HG03439 (cell line): ENCODE measurements around the gene SMC5.
"Not testable (repeated sequence)": the region's sequence is repeated elsewhere in the genome, so short reads cannot be mapped to it uniquely, and the experiment has no call there.

Source experiments
- ATAC-seq: cut with Tn5 transposase; IDR thresholded peaks from one replicate; pipeline ENCODE4 v1.9.1; 2021; ENCODE audit warnings: mild to moderate bottlenecking, moderate library complexity; ENCODE audit not compliant: unreplicated experiment

SMC5 gene

GRCh38 chr9:70258692-70259511 is at the start of gene SMC5:
Gene SMC5 (plus strand): TSS chr9:70258978. CDS start chr9:70259079, 101 bp downstream.
- peak; percentile 85 for ATAC-seq

GRCh38 chr9:70217029-70217428 is 41.7 kb upstream of the SMC5 start:
- no peak for ATAC-seq

- no peak for ATAC-seq
Measured at GRCh38 chr9:70218767-70219166, 40.0 kb upstream of the SMC5 start.

DNA sequence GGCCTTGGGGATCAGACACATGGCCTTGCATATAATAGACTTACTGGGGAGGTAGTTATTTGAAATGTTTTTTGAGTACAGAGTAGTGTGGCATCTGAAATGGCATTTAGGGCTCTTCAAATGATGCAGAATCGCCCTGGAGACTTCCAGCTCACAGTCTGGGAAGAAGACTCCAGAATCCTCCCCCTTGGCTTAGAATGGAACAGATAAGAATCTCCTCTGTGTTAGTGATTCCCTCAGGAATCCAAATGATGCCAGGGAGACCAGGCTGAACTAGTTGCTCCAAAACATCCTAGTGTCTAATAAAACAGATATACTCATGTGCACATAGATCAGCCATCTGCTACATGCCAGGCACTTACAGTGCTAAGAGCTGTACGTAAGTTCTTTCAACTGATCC is 38.6 kb upstream of the SMC5 start:
- ATAC-seq: no peak

DNA sequence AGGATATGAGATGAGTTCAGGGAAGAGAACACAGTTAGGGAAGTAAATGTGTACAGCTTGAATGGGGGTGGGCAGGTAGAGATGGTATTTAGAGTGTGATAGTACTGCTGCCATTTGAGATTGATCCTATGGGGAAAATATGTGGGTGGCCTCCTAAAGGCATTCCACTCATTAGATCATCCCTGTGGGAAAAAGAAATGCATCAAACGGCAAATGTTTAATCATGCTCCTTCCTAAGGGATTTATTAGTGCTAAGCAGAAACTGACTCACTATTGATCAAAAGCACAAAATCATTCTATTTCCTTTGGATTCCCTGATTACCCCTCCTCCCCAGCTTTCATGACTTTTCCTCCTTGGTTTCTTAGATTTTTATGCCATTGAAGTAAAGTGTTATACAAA is 36.4 kb upstream of the SMC5 start:
- no peak for ATAC-seq

GRCh38 chr9:70228118-70228517 is 30.7 kb upstream of the SMC5 start:
- no peak for ATAC-seq

DNA sequence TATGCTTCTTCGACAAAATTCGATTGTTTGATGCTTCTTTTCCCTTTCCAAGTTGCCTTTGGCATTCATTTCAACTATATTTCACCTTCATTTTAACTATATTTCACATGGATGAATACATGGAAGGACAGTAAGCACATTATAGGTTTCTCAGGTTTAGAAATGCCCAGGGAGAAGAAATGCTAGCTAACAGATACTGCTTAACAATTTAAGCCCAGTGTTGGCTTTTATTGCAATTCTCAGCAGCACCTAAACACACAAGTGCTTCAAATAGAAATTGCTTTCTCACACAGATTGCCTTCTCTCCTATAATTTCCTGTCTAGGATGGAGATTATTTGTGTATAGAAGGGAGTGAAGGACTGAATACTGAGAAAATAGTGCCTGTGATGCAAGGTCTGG is 30.2 kb upstream of the SMC5 start:
- ATAC-seq: no peak

GRCh38 chr9:70229026-70229425 is 29.8 kb upstream of the SMC5 start:
- no peak for ATAC-seq

- ATAC-seq: no peak
Measured at GRCh38 chr9:70229579-70229978, 29.2 kb upstream of the SMC5 start.

DNA sequence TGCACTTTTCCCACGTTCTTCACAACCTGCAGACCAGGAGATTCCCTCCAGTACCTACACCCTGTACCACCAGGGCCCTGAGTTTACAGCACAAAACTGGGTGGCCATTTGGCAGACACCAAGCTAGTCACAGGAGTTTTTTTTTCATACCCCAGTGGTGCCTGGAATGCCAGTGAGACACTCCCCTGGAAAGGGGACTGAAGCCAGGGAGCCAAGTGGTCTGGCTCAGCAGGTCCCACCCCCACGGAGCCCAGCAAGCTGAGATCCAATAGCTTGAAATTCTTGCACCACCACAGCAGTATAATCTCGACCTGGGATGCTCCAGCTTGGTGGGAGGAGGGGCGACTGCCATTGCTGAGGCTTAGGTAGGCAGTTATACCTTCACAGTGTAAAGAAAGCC is 26.3 kb upstream of the SMC5 start:
- no peak for ATAC-seq

DNA sequence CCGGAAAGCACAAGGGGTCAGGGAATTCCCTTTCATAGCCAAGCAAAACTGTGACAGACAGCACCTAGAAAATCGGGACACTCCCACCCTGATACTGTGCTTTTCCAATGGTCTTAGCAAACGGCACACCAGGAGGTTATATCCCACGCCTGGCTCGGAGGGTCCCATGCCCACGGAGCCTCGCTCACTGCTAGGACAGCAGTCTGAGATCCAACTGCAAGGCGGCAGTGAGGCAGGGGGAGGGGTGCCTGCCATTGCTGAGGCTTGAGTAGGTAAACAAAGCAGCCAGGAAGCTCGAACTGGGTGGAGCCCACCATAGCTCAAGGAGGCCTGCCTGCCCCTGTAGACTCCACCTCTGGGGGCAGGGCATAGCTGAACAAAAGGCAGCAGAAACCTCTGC is 24.6 kb upstream of the SMC5 start:
- ATAC-seq: not testable (repeated sequence)

DNA sequence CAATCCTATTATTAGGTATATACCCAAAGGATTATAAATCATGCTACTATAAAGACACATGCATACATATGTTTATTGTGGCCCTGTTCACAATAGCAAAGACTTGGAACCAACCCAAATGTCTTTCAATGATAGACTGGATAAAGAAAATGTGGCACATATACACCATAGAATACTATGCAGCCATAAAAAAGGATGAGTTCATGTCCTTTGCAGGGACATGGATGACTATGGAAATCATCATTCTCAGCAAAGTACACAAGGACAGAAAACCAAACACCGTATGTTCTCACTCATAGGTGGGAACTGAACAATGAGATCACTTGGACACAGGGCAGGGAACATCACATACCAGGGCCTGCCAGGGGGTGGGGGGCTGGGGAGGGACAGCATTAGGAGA is 12.8 kb upstream of the SMC5 start:
- ATAC-seq: not testable (repeated sequence)

DNA sequence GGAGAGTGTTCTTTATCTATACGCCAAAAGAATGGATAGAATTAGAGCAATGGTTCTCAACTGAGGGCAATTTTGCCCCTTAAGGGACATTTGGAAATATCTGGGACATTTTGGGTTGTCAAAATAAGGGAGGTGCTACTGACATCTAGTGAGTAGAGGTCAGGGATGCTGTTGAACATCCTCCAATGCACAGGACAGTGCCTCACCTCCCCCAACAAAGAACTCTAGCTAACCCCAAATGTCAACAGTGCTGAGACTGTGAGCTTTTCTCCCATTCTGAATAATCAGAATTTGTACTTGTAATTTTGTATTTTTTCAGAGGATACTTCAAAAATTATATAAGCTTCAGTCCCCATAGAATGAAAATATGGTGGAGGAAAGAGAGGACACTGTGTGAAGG is 8.6 kb upstream of the SMC5 start:
- ATAC-seq: no peak

- no peak for ATAC-seq
Measured at GRCh38 chr9:70255486-70255885, 3.3 kb upstream of the SMC5 start.

DNA sequence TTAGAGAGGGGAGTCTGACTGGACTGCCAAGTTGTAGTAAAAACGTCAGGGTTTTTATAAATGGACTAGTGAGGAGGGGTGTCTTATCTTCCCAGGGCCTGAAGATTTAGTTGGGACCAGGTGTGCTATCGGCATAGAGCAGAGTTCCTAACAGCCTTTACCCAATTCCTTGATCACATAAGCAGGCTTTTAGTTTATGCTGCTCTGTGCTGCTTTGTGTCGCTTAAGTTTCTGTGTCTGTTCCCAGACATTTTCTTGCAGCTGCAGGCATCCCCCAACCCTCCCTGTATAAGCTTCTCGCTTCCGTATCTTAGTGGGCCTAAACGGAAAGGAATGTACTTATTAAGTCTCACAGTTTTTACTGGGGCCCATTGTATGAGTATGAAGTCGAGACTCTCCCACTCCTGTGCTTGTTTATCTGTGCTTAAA is 2.6 kb upstream of the SMC5 start:
- no peak for ATAC-seq

GRCh38 chr9:70257502-70257901 is 1.3 kb upstream of the SMC5 start:
- ATAC-seq: no peak

GRCh38 chr9:70257991-70258691 is 637 bp upstream of the SMC5 start:
- peak; percentile 50 for ATAC-seq

DNA sequence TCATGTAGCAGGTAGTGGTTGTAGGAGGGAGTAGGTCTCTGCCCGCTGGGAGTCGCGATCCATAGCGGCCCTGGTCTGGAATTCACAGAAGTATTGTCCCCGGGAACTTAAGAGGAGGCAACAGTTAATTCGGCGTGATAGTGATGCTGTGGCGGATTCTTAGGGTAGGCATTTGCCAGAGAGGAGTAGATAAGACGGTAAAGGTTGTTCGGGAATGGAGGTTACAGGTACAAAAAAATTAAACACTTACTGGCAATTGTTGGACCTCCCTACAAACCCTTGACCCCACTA is 679 bp downstream of the SMC5 start:
- no peak for ATAC-seq

DNA sequence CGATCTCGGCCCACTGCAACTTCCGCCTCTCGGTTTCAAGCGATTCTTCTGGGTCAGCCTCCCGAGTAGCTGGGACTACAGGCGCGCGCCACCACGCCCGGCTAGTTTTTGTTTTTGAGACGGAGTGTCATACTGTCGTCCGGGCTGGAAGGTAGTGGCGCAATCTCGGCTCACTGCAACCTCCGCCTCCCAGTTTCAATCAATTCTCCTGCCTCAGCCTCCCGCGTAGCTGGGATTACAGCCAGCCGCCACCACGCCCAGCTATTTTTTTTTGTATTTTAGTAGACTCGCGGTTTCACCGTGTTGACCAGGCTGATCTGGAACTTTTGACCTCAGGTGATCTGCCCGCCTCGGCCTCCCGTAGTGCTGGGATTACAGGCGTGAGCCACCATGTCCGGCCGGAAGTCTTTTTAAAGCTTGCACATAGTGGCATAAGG is 1.2 kb downstream of the SMC5 start:
- no peak for ATAC-seq

DNA sequence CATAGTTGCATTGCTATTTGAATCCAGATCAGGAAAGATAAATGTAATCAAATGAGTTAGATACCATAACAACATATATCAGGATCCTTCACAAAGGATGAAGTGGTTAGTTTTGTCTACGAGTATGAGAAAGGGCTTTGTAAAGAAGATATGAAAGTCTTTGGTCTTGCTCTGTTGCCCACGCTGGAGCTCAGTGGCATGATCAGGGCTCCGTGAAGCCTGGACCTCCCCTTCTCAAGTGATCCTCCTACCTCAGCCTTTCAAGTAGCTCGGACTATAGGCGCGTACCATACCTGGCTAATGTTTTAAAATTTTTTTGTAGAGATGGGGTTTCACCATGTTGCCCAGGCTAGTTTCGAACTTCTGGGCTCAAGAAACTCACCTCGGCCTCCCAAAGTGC is 1.8 kb downstream of the SMC5 start:
- no peak for ATAC-seq

- no peak for ATAC-seq
Measured at GRCh38 chr9:70261131-70261870, 2.5 kb downstream of the SMC5 start.

GRCh38 chr9:70262366-70262765 is 3.6 kb downstream of the SMC5 start:
- ATAC-seq: no peak
